Fibroblast of lung (primary cell): ENCODE results near the gene POLR1C.
"Not testable (repeated sequence)": the region's sequence is repeated elsewhere in the genome, so short reads cannot be mapped to it uniquely, and the experiment has no call there.

Source experiments
- CTCF ChIP-seq, 2 donors: IDR thresholded peaks in 1 of 2; conservative IDR thresholded peaks in 1 of 2; 1 replicate in 1 of 2; 2 replicates in 1 of 2; pipeline ENCODE4 v1.5.1; 2011 to 2012; ENCODE audit warnings: low read length in 2 of 2, control low read depth in 1 of 2, inconsistent platforms in 1 of 2, low read depth in 1 of 2, mild to moderate bottlenecking in 1 of 2
- EZH2 ChIP-seq: IDR thresholded peaks from 2 replicates; pipeline ENCODE4 v1.5.1; 2012; ENCODE audit warnings: low read length, control low read depth, mild to moderate bottlenecking; ENCODE audit errors: missing control alignments

- TF ChIP-seq CTCF (conservative IDR thresholded peaks at IDR 0.05 in 1 of 2, IDR thresholded peaks at IDR 0.05 in 1 of 2; ENCODE audit: low read depth in 1 of 2, low read length in 2 of 2); EZH2: not testable (repeated sequence)
These were observed 22.5 kb downstream of the POLR1C start for GRCh38 chr6:43539409-43539808.
